ENCODE measurements around the gene MEX3A.
"Not testable (repeated sequence)": the region's sequence is repeated elsewhere in the genome, so short reads cannot be mapped to it uniquely, and the experiment has no call there.

Gene MEX3A

DNA sequence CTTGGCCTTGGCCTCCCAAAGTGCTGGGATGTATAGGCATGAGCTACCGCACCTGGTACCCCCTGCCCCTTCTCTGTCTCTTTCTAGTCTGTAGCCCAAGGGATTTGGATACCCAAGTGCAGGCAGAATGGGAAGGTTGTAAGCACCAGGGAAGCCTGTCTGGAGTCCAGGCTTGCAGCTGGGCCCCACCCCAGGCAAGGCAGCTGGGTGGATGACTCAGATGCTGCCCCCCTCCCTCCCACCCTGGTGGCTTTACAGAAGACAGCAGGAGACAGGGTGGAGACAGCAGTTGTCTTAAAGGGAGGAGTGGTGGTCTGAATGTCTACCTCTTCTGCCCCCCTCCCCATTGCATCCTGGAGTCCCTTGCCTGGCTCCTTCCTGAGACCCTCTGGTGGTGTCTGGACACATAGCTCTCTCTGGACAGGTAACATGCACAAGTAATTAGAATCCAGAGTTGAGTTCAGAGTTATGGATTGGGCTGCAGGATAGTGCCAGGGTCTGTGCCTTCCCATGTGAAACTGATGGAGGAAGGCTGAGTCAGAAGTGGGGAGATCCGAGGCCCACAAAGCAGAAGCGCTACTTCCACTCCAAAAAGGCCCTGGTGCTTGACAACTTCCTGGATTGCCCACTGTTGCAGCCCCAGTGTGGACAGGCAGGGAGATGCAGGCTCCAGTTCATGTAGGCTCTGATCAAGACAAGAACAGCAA is 37.4 kb upstream of the MEX3A start:
- FAIRE-seq (no peak), DNase-seq (ENCODE audit: low spot score) (peak; percentile 84)

DNA sequence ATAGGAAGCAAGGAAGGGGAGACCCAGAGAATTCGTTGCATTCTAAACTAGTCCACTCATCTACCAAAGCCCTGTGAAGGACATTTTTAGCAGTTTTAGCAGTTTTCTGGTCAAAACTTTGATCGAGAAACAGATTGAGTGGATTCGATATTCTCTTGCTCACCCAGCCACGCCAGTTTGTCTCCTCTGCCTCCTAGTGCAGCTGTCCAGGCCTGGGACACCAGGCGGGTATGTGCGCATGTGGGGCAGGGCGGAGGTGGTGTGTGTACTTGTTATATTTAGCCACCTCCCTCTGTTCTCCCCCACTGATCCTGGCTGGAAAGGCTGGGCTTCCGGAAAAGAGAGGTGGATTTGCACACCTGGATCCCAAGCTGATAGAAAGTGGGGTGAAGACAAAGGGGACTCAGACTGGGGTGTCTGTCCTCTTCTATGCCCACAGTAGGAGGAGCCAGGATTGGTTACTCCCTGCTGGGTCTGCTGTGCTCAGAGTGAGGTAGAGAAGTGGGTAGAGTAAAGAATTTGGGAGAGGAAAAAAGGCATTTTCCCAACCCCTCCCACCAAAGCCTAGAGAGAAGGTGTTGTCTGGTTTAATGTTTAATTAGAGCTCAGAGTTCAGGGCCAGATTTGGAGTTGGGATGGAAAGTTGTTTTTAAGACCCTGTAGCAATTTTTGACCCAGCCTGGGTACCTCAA is 36.1 kb upstream of the MEX3A start:
- FAIRE-seq = no peak
- DNase-seq (ENCODE audit: low spot score) = no peak

DNA sequence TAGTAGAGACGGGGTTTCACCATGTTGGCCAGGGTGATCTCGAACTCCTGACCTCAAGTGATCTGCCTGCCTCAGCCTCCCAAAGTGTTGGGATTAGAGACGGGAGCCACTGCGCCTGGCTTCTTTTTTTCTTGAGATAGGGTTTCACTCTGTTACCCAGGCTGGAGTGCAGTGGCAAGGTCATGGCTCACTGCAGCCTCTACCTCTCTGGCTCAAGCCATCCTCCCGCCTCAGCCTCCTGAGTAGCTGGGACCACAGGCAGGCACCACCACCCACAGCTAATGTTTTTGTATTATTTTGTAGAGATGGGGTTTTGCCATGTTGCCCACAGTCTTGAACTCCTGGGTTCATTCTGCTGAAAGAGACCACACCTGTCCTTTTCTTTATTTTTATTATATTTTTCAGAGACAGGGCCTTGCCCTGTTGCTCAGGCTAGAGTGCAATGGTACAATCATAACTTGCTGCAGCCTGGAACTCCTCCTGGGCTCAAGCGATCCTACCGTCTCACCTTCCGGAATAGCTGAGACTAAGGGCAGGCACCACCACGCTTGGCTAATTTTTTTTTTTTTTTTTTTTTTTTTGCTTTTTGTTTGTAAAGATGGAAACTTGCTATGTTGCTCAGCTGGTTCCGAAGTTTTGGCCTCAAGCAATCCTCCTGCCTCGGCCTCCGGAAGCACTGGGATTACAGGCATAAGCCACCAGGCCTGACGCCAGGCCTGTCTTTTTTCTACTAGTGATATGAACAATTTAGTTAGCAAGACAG is 35.3 kb upstream of the MEX3A start:
- DNase-seq (ENCODE audit: low spot score) = no peak
- FAIRE-seq = no peak

GRCh38 chr1:156116731-156117130 is 34.5 kb upstream of the MEX3A start:
- not testable (repeated sequence) for DNase-seq (ENCODE audit: low spot score); FAIRE-seq

DNA sequence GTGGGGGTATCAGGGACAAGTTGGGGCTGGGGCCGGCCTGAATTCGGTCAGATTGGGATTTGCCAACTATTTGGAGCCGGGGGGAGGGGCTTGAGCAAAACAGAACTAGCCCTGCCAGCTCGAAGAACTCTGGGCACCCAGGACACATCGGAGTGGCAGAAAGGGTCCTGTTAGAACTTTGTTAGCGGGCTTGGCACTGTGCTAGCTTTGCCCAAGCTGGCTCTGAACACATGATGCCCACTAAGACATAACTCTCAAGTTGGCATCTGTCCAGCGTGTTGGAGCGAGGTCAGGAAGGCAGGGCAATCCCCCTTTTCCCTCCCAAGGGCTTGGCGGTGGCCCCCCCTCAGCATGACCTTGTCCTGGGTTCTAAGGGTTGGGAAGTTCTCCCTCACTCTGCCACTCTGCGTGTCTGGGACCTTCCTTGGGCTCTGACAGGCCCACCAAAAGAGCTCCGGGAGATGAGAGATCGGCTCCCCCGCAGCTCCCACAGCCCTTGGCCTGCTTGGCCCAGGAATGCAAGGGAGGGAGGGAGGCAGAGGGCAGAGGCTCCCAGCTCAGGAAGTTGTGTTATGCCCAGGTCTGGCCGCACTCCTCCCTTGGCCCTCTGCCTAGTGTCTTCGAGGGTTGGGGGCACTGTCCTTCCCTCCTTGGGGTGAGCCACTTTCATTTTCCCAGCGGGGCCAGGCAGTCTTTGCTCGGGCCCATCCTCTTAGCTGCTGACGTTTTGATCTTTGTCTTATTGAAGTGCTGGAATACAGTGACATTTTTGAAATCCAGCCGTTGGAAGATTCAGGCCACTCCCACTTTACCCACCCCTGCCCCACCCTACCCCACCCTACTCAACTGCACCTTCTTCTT is 33.5 kb upstream of the MEX3A start:
- FAIRE-seq = no peak
- peak; percentile 63 for DNase-seq (ENCODE audit: low spot score)

GRCh38 chr1:156114919-156115513 is 32.8 kb upstream of the MEX3A start:
- no peak for FAIRE-seq

DNA sequence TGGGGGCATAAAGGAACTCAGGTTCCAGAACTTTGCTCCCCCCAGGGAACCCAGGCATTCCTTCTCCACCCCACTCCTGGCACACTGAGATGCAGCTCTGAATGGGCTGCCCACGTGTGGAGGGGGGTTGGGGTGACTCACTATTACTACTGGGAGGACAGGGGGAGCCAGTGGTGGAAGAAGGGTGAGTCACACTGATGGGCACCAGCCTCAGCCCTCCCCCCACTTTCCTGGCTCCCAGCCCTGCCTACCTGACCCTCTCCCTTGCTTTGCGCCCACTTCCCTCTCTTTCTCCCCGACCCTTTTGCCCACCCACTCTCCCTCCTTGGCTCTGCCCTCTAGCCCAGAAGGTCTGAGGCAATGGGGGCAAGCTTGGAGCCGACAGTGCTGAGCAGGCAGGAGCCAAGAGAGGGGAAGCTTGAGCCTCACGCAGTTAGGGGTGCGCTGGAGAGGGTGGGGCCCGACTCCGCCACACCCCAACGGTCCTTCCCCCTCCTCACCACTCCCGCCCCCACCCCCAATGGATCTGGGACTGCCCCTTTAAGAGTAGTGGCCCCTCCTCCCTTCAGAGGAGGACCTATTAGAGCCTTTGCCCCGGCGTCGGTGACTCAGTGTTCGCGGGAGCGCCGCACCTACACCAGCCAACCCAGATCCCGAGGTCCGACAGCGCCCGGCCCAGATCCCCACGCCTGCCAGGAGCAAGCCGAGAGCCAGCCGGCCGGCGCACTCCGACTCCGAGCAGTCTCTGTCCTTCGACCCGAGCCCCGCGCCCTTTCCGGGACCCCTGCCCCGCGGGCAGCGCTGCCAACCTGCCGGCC is 32.0 kb upstream of the MEX3A start, which contains the start of gene LMNA:
LMNA (plus strand) TSS at position 611 of the 818 bp plus-strand sequence. CDS start 208 bp downstream, outside the sequence.
- FAIRE-seq (peak; percentile 13), DNase-seq (ENCODE audit: low spot score) (peak; percentile 95)

More at GRCh38 chr1:156114919-156115513, 32.8 kb upstream of the MEX3A start:
- DNase-seq (ENCODE audit: low spot score) = no peak

GRCh38 chr1:156113282-156113950 is 31.2 kb upstream of the MEX3A start:
- FAIRE-seq = no peak

DNA sequence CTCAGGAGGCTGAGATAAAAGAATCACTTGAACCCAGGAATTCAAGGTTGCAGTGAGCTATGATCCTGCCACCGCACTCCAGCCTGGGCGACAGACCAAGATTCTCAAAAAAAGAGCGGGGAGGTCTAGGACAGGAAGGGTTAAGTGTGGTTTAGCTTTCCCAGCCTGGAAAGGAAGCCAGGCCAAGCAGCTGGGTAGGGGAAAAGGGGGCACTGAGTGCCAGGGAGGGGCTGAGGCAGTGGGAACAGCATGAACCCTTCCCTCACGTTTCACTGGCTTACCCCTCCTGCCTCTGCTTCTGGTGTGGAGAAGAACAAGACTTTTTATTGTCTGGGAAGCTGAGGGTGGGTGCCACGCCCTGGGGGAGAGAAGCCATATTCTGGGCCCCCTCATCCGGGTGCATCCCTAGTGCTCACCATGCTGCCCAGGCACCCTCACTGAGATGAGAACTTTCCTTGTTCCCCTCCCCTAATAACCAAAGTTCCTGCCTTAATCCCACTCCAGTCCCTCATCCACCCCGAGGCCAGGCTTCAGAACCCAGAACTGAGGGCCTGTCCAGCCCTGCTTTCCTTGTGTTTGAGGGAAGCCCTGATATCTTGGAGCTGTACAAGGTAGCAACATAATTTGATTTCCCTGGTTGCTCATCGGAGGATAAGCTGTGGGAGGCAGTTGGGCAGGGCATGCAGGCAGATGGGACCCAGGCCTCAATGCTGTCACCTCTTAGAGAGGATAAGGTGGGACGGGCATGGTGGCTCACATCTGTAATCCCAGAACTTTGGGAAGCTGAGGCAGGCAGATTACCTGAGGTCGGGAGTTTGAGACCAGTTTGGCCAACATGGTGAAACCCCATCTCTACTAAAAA is 30.2 kb upstream of the MEX3A start:
- DNase-seq (ENCODE audit: low spot score) = no peak
- FAIRE-seq = no peak

More at GRCh38 chr1:156113282-156113950, 31.2 kb upstream of the MEX3A start:
- DNase-seq (ENCODE audit: low spot score) = no peak

- no peak for FAIRE-seq
- DNase-seq (ENCODE audit: low spot score) = no peak
Observed at GRCh38 chr1:156111355-156111962, 29.2 kb upstream of the MEX3A start.

- no peak for FAIRE-seq
- no peak for DNase-seq (ENCODE audit: low spot score)
Observed at GRCh38 chr1:156110252-156110651, 28.0 kb upstream of the MEX3A start.

DNA sequence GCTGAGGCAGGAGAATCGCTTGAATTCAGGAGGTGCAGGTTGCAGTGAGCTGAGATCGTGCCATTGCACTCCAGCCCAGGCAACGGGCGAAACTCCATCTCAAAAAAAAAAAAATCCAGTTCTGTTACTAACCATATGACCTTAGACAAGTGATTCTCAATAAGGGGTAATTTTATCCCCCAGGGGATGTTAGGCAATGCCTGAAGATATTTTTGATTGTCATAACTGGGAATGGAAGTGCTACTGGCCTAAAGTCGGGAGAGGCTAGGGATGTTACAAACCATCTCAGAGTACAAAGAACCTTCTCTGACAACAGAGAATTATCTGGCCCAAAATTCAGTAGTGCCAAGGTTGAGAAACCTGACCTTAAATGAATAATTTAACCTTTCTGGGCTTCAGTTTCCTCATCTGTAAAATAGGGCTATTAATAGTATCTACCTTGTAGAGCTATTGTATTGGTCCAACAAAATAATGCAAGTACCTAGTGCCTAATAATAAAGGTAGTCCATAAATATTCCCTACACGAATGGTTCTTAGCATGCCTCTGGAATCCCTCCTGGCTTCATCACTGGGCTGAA is 26.5 kb upstream of the MEX3A start:
- FAIRE-seq (no peak), DNase-seq (ENCODE audit: low spot score) (no peak)

GRCh38 chr1:156108057-156108456 is 25.8 kb upstream of the MEX3A start:
- no peak for DNase-seq (ENCODE audit: low spot score)
- FAIRE-seq = no peak

GRCh38 chr1:156106624-156107488 is 24.6 kb upstream of the MEX3A start:
- FAIRE-seq (no peak), DNase-seq (ENCODE audit: low spot score) (no peak)

GRCh38 chr1:156104861-156105832 is 22.9 kb upstream of the MEX3A start:
- DNase-seq (ENCODE audit: low spot score) = no peak
- no peak for FAIRE-seq
